WERI-Rb-1 (cell line): ENCODE measurements around the gene SORCS1.

Experiments used
- DNase-seq: peaks from one replicate; pipeline ENCODE4 v3.0.0-alpha.2; 2020
- H3K27ac ChIP-seq: fragments of 250-450 bp; sonication (Bioruptor Pico); 2 replicates; pipeline ENCODE4 v1.5.1; 2020; ENCODE audit warnings: mild to moderate bottlenecking, moderate library complexity
- H3K27me3 ChIP-seq: fragments of 250-450 bp; sonication (Bioruptor Pico); 2 replicates; pipeline ENCODE4 v1.5.1; 2021; ENCODE audit warnings: mild to moderate bottlenecking, low read depth, moderate library complexity; ENCODE audit not compliant: insufficient read depth, severe bottlenecking
- H3K36me3 ChIP-seq: fragments of 250-450 bp; sonication (Bioruptor Pico); 2 replicates; pipeline ENCODE4 v1.5.1; 2020; ENCODE audit warnings: mild to moderate bottlenecking, moderate library complexity
- H3K4me3 ChIP-seq: 2 replicates; pipeline ENCODE4 v1.5.1; 2011; ENCODE audit warnings: low read depth, mild to moderate bottlenecking, control low read depth, low read length
- H3K9me3 ChIP-seq: fragments of 250-450 bp; sonication (Bioruptor Pico); 2 replicates; pipeline ENCODE4 v1.5.1; 2021; ENCODE audit warnings: mild to moderate bottlenecking, moderate library complexity; ENCODE audit not compliant: severe bottlenecking
- CTCF ChIP-seq: IDR thresholded peaks from 2 replicates; pipeline ENCODE4 v1.5.1; 2011; ENCODE audit warnings: low read depth, mild to moderate bottlenecking, control low read depth, inconsistent platforms, low read length

SORCS1 gene

GRCh38 chr10:106609470-106610266, 554.8 kb downstream of the SORCS1 start:
- Histone ChIP-seq H3K4me3 (no peak overlapping the region), H3K27ac (no peak overlapping the region), H3K36me3 (no peaks in the 10 kb centered on the region), H3K27me3 (no peaks in the 10 kb centered on the region), H3K9me3 (no peaks in the 10 kb centered on the region)
- no peak for DNase-seq
- TF ChIP-seq CTCF: peak; percentile 42

GRCh38 chr10:106608066-106608465, 556.4 kb downstream of the SORCS1 start:
- no peak for TF ChIP-seq CTCF
- H3K4me3 ChIP-seq: no peak overlapping the region

GRCh38 chr10:106595281-106595680, 569.2 kb downstream of the SORCS1 start:
- Histone ChIP-seq H3K4me3 (no peak overlapping the region), H3K9me3 (no peaks in the 10 kb centered on the region), H3K27ac (no peak overlapping the region), H3K27me3 (no peaks in the 10 kb centered on the region), H3K36me3 (no peaks in the 10 kb centered on the region)
- no peak for DNase-seq
- TF ChIP-seq CTCF: no peak

More at GRCh38 chr10:106608066-106608465, 556.4 kb downstream of the SORCS1 start:
- no peaks in the 10 kb centered on the region for H3K9me3 ChIP-seq
- H3K27ac ChIP-seq: no peak overlapping the region
- H3K27me3 ChIP-seq: no peaks in the 10 kb centered on the region
- no peak for DNase-seq
- H3K36me3 ChIP-seq: no peaks in the 10 kb centered on the region

GRCh38 chr10:106593876-106594275, 570.6 kb downstream of the SORCS1 start:
- no peak for DNase-seq
- Histone ChIP-seq H3K36me3 (no peaks in the 10 kb centered on the region), H3K27me3 (no peaks in the 10 kb centered on the region), H3K27ac (no peak overlapping the region), H3K9me3 (no peaks in the 10 kb centered on the region), H3K4me3 (no peak overlapping the region)
- TF ChIP-seq CTCF: no peak

GRCh38 chr10:106592396-106592795, 572.1 kb downstream of the SORCS1 start:
- Histone ChIP-seq H3K4me3 (no peak overlapping the region), H3K27me3 (no peaks in the 10 kb centered on the region), H3K36me3 (no peaks in the 10 kb centered on the region), H3K9me3 (no peaks in the 10 kb centered on the region), H3K27ac (no peak overlapping the region)
- DNase-seq: no peak
- no peak for TF ChIP-seq CTCF

- no peak for DNase-seq
- no peak for TF ChIP-seq CTCF
Measured at GRCh38 chr10:106582291-106582690, 582.2 kb downstream of the SORCS1 start.

More at GRCh38 chr10:106582291-106582690, 582.2 kb downstream of the SORCS1 start:
- H3K27me3 ChIP-seq: no peaks in the 10 kb centered on the region
- H3K4me3 ChIP-seq: no peak overlapping the region
- no peak overlapping the region for H3K27ac ChIP-seq
- H3K9me3 ChIP-seq: no peaks in the 10 kb centered on the region
- no peaks in the 10 kb centered on the region for H3K36me3 ChIP-seq
